GM12878 (cell line): Measurements from ENCODE around the gene CDKN1B. TPM values are rescaled to one million over a fixed set of nuclear protein-coding genes. Genes with fewer than 3 reads are reported as not detected.
A peak's percentile ranks its signal among the peaks of the same experiment; 100 is the strongest.

ENCODE experiments used
- CEBPB ChIP-seq, 2 experiments: fragments of 150-350 bp in 1 of 2; IDR thresholded peaks; 2 replicates each; pipeline ENCODE4 v1.6.1; 2012 to 2014; ENCODE audit warnings: low read depth in 2 of 2, low read length in 2 of 2, borderline replicate concordance in 1 of 2, inconsistent platforms in 1 of 2
- CHD4 ChIP-seq: fragments of 200-600 bp; sonication (generic); IDR thresholded peaks from 2 replicates; pipeline ENCODE4 v1.6.1; 2016; ENCODE audit warnings: mild to moderate bottlenecking
- CREM ChIP-seq: IDR thresholded peaks from 2 replicates; pipeline ENCODE4 v1.6.1; 2014; ENCODE audit warnings: antibody characterized with exemption, low read depth
- GABPA ChIP-seq: IDR thresholded peaks from 2 replicates; pipeline ENCODE4 v1.6.1; 2014; ENCODE audit warnings: antibody characterized with exemption, low read depth, mild to moderate bottlenecking, inconsistent platforms
- LARP7 ChIP-seq: fragments of 450-650 bp; IDR thresholded peaks from 2 replicates; pipeline ENCODE4 v1.6.1; 2017; ENCODE audit warnings: mild to moderate bottlenecking
- MTA3 ChIP-seq: IDR thresholded peaks from 2 replicates; pipeline ENCODE4 v1.6.1; 2012; ENCODE audit warnings: low read length, inconsistent platforms, borderline replicate concordance
- NFXL1 ChIP-seq: fragments of 450-650 bp; IDR thresholded peaks from 2 replicates; pipeline ENCODE4 v1.6.1; 2017; ENCODE audit warnings: antibody characterized with exemption, mild to moderate bottlenecking, borderline replicate concordance
- RB1 ChIP-seq: fragments of 450-650 bp; formaldehyde crosslinking; IDR thresholded peaks from 2 replicates; pipeline ENCODE4 v1.6.1; 2017; ENCODE audit warnings: mild to moderate bottlenecking, borderline replicate concordance
- RFX5 ChIP-seq: IDR thresholded peaks from 2 replicates; pipeline ENCODE4 v1.6.1; 2011; ENCODE audit warnings: low read depth, low read length, improper control_type of control experiment
- SPI1 ChIP-seq: IDR thresholded peaks from 2 replicates; pipeline ENCODE4 v1.6.1; 2011; ENCODE audit warnings: low read depth, mild to moderate bottlenecking, low read length, moderate library complexity, borderline replicate concordance; ENCODE audit not compliant: insufficient read depth
- SREBF1 ChIP-seq: IDR thresholded peaks from 2 replicates; pipeline ENCODE4 v1.6.1; 2012; ENCODE audit warnings: mild to moderate bottlenecking, low read length
- STAT1 ChIP-seq: fragments of 450-650 bp; conservative IDR thresholded peaks from 2 replicates; pipeline ENCODE4 v1.6.1; 2014; ENCODE audit warnings: antibody characterized with exemption, mild to moderate bottlenecking
- ZNF384 ChIP-seq: IDR thresholded peaks from 2 replicates; pipeline ENCODE4 v1.6.1; 2012; ENCODE audit warnings: low read depth, mild to moderate bottlenecking, low read length, improper control_type of control experiment, borderline replicate concordance
- ZZZ3 ChIP-seq: IDR thresholded peaks from 2 replicates; pipeline ENCODE4 v1.6.1; 2011; ENCODE audit warnings: low read depth; ENCODE audit not compliant: control insufficient read depth, insufficient read length
- polyA plus RNA-seq, 11 experiments: library from polyadenylated mRNA; depleted of rRNA in 4 of 11; unstranded in 6 of 11; stranded (reverse) in 5 of 11; fragments of >200 nt; fragmentation: Nextera tagmentation in 4 of 11; fragmentation: Illumina TruSeq in 1 of 11; extraction: Ambion mirVana in 4 of 11; extraction: Trizol in 1 of 11; gene quantifications; 1 replicate in 1 of 11; 2 replicates in 10 of 11; pipeline versions ENCODE4 v1.2.1 to v1.2.3, GENCODE V29; 2011 to 2016; ENCODE audit warnings: inconsistent platforms in 2 of 11, missing spikeins in 2 of 11, low read depth in 1 of 11
- total RNA-seq, 4 experiments: library from RNA; depleted of rRNA in 3 of 4; stranded (reverse); fragments of >200 nt in 3 of 4; fragmentation: Illumina TruSeq in 1 of 4; extraction: Trizol in 1 of 4; gene quantifications; 2 replicates each; pipeline versions ENCODE4 v1.2.1 to v1.2.3, GENCODE V29; 2013 to 2021
- TF ChIP-seq, protein P1 (sequence below): IDR thresholded peaks from 2 replicates; pipeline ENCODE4 v1.6.1; 2012; ENCODE audit warnings: low read depth, low read length, improper control_type of control experiment
- TF ChIP-seq, protein P2 (sequence below): fragments of 450-650 bp; IDR thresholded peaks from 2 replicates; pipeline ENCODE4 v1.6.1; 2017; ENCODE audit warnings: mild to moderate bottlenecking
- TF ChIP-seq, protein P3 (sequence below): fragments of 450-650 bp; IDR thresholded peaks from 2 replicates; pipeline ENCODE4 v1.6.1; 2016; ENCODE audit warnings: mild to moderate bottlenecking
- TF ChIP-seq, protein P4 (sequence below): fragments of 450-650 bp; formaldehyde crosslinking; IDR thresholded peaks from 2 replicates; pipeline ENCODE4 v1.4.0; 2020; ENCODE audit warnings: mild to moderate bottlenecking, moderate library complexity
- TF ChIP-seq, protein P5 (sequence below): fragments of 450-650 bp; formaldehyde crosslinking; IDR thresholded peaks from 2 replicates; pipeline ENCODE4 v1.4.0; 2022; ENCODE audit warnings: mild to moderate bottlenecking, moderate library complexity

CDKN1B gene
- total and polyA plus RNA-seq, 10 of the 15 experiments (the other 5 are each of a cell fraction or from before 2014, with no cell fraction given): 4.2 to 39.1 (median 23.1) TPM

DNA sequence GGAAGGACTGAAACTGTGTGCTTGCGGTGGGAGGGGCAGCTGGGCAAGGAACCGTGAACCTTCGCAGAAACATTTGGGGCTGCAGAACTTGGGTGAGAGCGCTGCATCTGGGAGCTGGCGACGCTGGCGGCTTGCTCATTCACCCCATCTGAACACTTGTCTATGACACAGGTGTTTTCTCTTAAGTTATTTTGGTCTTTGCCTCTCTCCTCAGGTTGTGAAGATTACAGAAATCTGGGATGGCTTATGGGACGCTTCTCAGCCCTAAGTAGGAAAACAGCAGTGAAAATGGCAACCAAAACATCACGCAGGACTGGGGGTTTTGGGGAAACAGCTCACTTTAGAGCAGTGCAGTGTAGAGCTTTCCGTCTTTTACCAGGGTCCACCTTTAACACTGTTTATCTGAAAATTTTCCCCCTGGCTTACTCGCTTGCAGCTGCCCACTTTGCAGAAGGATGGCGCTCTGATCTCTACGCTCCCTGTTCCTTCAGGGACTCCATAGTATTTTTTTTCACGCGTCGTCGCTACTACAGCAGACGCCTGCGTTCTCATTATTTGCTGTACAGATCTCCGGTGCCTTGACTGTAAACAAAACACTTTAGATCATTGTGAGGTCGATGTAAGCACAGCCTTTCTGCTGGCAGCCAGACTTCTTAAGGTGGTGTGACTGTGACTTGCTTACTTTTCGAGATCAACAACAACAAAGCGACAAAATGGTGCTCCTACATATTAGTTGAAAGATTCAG, 2.7 kb upstream of the CDKN1B start (continued):
- TF ChIP-seq LARP7: no peak
- TF ChIP-seq GABPA: no peak
- no peak for TF ChIP-seq CHD4
- TF ChIP-seq RB1: no peak
- no peak for TF ChIP-seq NFXL1
- no peak for TF ChIP-seq CREM
- no peak for TF ChIP-seq ZZZ3
- no peak for TF ChIP-seq MTA3
- TF ChIP-seq, protein P1, sequence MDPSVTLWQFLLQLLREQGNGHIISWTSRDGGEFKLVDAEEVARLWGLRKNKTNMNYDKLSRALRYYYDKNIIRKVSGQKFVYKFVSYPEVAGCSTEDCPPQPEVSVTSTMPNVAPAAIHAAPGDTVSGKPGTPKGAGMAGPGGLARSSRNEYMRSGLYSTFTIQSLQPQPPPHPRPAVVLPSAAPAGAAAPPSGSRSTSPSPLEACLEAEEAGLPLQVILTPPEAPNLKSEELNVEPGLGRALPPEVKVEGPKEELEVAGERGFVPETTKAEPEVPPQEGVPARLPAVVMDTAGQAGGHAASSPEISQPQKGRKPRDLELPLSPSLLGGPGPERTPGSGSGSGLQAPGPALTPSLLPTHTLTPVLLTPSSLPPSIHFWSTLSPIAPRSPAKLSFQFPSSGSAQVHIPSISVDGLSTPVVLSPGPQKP: no peak
- no peak; the same call in 1 of the 2 replicates for TF ChIP-seq ZNF384
- TF ChIP-seq CEBPB (IDR thresholded peaks at IDR 0.05; ENCODE audit: borderline replicate concordance in 1 of 2, low read depth in 2 of 2, low read length in 2 of 2): no peak
- TF ChIP-seq, protein P2, sequence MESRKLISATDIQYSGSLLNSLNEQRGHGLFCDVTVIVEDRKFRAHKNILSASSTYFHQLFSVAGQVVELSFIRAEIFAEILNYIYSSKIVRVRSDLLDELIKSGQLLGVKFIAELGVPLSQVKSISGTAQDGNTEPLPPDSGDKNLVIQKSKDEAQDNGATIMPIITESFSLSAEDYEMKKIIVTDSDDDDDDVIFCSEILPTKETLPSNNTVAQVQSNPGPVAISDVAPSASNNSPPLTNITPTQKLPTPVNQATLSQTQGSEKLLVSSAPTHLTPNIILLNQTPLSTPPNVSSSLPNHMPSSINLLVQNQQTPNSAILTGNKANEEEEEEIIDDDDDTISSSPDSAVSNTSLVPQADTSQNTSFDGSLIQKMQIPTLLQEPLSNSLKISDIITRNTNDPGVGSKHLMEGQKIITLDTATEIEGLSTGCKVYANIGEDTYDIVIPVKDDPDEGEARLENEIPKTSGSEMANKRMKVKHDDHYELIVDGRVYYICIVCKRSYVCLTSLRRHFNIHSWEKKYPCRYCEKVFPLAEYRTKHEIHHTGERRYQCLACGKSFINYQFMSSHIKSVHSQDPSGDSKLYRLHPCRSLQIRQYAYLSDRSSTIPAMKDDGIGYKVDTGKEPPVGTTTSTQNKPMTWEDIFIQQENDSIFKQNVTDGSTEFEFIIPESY: no peak
- TF ChIP-seq, protein P3, sequence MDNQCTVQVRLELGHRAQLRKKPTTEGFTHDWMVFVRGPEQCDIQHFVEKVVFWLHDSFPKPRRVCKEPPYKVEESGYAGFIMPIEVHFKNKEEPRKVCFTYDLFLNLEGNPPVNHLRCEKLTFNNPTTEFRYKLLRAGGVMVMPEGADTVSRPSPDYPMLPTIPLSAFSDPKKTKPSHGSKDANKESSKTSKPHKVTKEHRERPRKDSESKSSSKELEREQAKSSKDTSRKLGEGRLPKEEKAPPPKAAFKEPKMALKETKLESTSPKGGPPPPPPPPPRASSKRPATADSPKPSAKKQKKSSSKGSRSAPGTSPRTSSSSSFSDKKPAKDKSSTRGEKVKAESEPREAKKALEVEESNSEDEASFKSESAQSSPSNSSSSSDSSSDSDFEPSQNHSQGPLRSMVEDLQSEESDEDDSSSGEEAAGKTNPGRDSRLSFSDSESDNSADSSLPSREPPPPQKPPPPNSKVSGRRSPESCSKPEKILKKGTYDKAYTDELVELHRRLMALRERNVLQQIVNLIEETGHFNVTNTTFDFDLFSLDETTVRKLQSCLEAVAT: peak; percentile 67; the same call in 1 of the 2 replicates
- no peak for TF ChIP-seq STAT1
- TF ChIP-seq SPI1: no peak
- TF ChIP-seq SREBF1: no peak
- TF ChIP-seq, protein P4, sequence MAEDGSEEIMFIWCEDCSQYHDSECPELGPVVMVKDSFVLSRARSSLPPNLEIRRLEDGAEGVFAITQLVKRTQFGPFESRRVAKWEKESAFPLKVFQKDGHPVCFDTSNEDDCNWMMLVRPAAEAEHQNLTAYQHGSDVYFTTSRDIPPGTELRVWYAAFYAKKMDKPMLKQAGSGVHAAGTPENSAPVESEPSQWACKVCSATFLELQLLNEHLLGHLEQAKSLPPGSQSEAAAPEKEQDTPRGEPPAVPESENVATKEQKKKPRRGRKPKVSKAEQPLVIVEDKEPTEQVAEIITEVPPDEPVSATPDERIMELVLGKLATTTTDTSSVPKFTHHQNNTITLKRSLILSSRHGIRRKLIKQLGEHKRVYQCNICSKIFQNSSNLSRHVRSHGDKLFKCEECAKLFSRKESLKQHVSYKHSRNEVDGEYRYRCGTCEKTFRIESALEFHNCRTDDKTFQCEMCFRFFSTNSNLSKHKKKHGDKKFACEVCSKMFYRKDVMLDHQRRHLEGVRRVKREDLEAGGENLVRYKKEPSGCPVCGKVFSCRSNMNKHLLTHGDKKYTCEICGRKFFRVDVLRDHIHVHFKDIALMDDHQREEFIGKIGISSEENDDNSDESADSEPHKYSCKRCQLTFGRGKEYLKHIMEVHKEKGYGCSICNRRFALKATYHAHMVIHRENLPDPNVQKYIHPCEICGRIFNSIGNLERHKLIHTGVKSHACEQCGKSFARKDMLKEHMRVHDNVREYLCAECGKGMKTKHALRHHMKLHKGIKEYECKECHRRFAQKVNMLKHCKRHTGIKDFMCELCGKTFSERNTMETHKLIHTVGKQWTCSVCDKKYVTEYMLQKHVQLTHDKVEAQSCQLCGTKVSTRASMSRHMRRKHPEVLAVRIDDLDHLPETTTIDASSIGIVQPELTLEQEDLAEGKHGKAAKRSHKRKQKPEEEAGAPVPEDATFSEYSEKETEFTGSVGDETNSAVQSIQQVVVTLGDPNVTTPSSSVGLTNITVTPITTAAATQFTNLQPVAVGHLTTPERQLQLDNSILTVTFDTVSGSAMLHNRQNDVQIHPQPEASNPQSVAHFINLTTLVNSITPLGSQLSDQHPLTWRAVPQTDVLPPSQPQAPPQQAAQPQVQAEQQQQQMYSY (CRISPR knock-in tag): no peak
- TF ChIP-seq, protein P5, sequence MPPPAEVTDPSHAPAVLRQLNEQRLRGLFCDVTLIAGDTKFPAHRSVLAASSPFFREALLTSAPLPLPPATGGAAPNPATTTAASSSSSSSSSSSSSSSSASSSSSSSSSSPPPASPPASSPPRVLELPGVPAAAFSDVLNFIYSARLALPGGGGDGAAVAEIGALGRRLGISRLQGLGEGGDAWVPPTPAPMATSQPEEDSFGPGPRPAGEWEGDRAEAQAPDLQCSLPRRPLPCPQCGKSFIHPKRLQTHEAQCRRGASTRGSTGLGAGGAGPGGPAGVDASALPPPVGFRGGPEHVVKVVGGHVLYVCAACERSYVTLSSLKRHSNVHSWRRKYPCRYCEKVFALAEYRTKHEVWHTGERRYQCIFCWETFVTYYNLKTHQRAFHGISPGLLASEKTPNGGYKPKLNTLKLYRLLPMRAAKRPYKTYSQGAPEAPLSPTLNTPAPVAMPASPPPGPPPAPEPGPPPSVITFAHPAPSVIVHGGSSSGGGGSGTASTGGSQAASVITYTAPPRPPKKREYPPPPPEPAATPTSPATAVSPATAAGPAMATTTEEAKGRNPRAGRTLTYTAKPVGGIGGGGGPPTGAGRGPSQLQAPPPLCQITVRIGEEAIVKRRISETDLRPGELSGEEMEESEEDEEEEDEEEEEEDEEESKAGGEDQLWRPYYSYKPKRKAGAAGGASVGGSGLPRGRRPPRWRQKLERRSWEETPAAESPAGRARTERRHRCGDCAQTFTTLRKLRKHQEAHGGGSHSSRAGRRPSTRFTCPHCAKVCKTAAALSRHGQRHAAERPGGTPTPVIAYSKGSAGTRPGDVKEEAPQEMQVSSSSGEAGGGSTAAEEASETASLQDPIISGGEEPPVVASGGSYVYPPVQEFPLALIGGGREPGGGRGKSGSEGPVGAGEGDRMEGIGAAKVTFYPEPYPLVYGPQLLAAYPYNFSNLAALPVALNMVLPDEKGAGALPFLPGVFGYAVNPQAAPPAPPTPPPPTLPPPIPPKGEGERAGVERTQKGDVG: no peak
- TF ChIP-seq RFX5: no peak
